ENCODE results near the gene KDF1. TPM values are rescaled to one million over a fixed set of nuclear protein-coding genes. Genes with fewer than 3 reads are reported as not detected.

KDF1 gene, protein sequence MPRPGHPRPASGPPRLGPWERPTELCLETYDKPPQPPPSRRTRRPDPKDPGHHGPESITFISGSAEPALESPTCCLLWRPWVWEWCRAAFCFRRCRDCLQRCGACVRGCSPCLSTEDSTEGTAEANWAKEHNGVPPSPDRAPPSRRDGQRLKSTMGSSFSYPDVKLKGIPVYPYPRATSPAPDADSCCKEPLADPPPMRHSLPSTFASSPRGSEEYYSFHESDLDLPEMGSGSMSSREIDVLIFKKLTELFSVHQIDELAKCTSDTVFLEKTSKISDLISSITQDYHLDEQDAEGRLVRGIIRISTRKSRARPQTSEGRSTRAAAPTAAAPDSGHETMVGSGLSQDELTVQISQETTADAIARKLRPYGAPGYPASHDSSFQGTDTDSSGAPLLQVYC
- 10 to 100 TPM; 21.9 to 51.1 (median 41.5) TPM for total RNA-seq

DNA sequence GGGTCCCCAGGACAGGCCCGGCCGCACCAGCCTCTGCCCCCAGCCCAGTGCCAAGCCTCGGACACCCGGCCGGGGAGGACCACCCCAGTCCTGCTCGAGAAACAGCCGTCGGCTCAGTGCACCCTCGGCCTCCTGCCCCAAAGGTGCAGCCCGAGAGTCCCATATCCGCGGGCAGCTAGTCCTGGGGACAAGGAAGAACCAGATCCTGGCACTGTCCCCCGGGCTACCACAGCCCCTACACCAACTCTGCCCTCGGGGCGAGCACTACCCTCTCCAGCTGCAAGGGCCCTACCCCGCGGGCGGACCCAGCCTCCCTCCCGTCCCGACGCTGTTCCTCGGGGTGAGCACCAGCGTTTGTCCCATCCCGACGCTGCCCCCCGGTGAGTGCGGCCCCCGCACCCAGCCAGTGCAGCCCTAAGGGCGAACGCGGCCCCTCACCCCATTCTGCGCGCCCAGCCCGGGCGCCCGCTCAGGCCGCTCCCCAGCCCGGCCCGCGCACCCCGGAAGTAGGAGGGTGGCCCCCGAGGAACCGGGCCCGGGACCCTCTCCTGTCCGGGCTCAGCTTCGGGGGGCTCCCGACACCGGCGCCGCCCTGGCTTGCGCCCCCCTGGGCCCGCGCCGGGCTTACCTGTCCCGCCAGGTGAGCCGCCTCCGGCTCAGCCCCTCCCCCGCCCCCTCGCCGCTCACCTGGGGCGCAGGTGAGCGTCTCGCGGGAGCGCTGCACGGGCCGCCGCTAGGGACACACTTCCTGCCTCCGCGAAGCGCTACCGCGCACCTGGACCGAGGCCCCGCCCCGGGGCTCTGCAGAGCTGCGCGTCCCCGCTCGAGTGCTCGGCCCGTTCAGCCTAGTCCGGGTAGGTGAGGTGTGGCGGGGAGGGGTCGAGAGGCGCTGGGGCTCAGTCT lies at the start of gene KDF1:
KDF1 (minus strand) TSS at position 747 of the 903 bp plus-strand sequence. CDS start 8,088 bp downstream, outside the sequence.
- H3K27me3 ChIP-seq = peaks cover 42% of the 10 kb centered on the region
- no peaks in the 10 kb centered on the region for H3K36me3 ChIP-seq
- peak within 1 kb of the TSS; percentile 81 for H3K4me3 ChIP-seq
- TF ChIP-seq EP300 (IDR thresholded peaks at IDR 0.05) (no peak), POLR2AphosphoS5 (IDR thresholded peaks at IDR 0.05) (peak in 1 of 3 donors; percentile 53), POLR2A (IDR thresholded peaks at IDR 0.05) (no peak)
- TF ChIP-seq, protein P1, sequence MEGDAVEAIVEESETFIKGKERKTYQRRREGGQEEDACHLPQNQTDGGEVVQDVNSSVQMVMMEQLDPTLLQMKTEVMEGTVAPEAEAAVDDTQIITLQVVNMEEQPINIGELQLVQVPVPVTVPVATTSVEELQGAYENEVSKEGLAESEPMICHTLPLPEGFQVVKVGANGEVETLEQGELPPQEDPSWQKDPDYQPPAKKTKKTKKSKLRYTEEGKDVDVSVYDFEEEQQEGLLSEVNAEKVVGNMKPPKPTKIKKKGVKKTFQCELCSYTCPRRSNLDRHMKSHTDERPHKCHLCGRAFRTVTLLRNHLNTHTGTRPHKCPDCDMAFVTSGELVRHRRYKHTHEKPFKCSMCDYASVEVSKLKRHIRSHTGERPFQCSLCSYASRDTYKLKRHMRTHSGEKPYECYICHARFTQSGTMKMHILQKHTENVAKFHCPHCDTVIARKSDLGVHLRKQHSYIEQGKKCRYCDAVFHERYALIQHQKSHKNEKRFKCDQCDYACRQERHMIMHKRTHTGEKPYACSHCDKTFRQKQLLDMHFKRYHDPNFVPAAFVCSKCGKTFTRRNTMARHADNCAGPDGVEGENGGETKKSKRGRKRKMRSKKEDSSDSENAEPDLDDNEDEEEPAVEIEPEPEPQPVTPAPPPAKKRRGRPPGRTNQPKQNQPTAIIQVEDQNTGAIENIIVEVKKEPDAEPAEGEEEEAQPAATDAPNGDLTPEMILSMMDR (IDR thresholded peaks at IDR 0.05) = peak in 1 of 2 donors; percentile 13
- H3K27ac ChIP-seq = peak within 1 kb of the TSS; percentile 84
- no peak for DNase-seq (ENCODE audit: low spot score in 2 of 2)
- 0% methylated on average over 17 of the region's 86 CpGs for WGBS
- peaks cover 29% of the 10 kb centered on the region for H3K4me1 ChIP-seq
- H3K9me3 ChIP-seq = no peaks in the 10 kb centered on the region

DNA sequence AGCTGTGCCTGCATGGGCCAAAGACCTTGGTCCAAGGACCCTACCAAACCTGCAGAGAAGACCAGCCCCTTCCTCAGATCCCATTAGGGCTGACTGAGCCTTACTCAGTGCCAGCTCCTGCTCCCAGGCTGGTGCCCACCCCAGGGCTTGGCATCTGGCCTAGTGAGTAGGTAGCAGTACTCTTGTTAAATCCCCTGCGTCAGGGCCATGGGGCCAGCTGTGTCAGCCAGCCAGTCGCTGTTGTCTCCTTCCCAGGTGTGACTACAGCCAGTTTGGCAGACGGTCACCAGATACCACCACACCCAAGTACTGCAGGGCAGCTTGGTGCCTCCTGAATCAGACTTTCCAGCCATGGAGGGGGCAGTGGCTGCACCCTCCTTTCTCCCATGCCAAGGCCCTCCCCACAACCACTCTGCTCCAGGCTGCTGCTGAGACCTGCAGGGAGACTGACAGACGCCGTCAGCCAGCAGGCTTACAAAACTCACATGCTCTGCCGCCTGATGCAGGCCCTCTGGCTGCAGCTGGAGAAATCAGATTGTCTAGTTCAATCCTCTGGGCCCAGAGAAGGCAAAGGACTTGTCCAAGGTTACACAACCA lies 49.4 kb upstream of the KDF1 start:
- peak overlapping the region; percentile 68 for H3K4me3 ChIP-seq
- no peaks in the 10 kb centered on the region for H3K9me3 ChIP-seq
- DNase-seq (ENCODE audit: low spot score in 2 of 2) = peak in 1 of 2 donors; percentile 84
- H3K27me3 ChIP-seq = no peaks in the 10 kb centered on the region
- TF ChIP-seq POLR2A (IDR thresholded peaks at IDR 0.05) (no peak), POLR2AphosphoS5 (IDR thresholded peaks at IDR 0.05) (peak in 2 of 3 donors; percentile 37 to 64)
- TF ChIP-seq, protein P1 (IDR thresholded peaks at IDR 0.05) = no peak
- 75% methylated on average over 3 of the region's 6 CpGs for WGBS
- peaks cover 65% of the 10 kb centered on the region for H3K4me1 ChIP-seq
- H3K36me3 ChIP-seq = peaks cover 16% of the 10 kb centered on the region
- peak overlapping the region; percentile 93 for H3K27ac ChIP-seq

DNA sequence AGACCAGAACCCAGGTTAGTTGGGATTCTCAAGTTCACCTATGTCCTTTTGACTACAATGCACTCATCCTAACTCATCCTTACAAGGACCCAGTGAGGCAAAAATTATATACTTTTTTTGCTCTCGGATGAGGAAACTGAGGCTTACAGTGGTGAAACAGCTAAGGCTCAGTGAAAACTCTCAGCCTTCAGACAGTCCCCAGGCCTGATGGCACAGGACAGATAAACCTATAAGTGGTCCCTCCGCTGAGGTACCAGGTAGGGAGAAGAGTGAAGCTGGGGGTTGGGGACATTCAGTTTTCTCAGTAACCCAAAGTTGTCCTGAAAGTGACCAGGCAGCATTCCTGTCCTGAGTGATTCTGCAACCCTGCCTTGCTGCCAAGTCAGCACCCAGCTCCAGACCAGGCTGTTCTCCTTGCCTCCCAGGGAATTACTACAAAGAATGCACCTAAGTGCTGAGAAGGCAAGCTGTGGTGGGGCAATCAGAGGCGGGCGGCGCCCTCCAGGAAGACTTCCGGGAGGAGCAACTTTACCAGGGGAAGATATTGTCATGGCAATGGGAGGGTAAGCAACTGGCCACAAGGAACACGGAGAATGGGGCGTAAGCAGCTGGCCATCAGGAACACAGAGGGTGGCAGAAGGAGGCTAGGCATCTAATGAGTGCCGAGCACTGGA lies 47.8 kb upstream of the KDF1 start:
- no peak for DNase-seq (ENCODE audit: low spot score in 2 of 2)
- H3K36me3 ChIP-seq = peaks cover 16% of the 10 kb centered on the region
- peak overlapping the region; percentile 93 for H3K27ac ChIP-seq
- no peak overlapping the region for H3K4me3 ChIP-seq
- 45% methylated on average over 9 of the region's 9 CpGs for WGBS
- peak in 2 of 3 donors; percentile 10 to 23 for TF ChIP-seq POLR2AphosphoS5 (IDR thresholded peaks at IDR 0.05)
- TF ChIP-seq EP300 (IDR thresholded peaks at IDR 0.05) = no peak
- peaks cover 75% of the 10 kb centered on the region for H3K4me1 ChIP-seq
- H3K9me3 ChIP-seq = no peaks in the 10 kb centered on the region
- H3K27me3 ChIP-seq = no peaks in the 10 kb centered on the region

DNA sequence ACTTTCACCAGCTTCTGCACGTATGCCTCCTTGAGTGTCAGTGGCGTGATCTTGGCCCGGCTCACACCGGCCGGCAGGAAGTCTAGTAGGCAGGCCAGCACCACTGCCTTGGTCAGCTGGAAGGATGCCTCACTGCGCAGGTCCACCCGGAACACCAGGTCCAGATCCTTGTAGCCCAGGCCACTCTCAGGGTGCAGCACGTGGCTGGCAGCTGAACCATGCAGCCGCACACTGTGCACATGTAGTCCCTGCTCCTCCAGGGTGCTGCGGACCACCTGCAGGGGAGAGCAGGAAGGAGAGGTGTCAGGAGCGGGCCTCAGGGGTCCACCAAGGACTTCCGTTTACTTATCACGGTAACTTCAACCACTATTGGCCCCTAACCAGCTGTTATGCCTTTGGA lies 46.4 kb upstream of the KDF1 start:
- Histone ChIP-seq H3K27ac (no peak overlapping the region), H3K36me3 (peaks cover 16% of the 10 kb centered on the region), H3K27me3 (no peaks in the 10 kb centered on the region), H3K9me3 (no peaks in the 10 kb centered on the region), H3K4me1 (peaks cover 77% of the 10 kb centered on the region), H3K4me3 (no peak overlapping the region)
- 76% methylated on average over 13 of the region's 13 CpGs for WGBS
- no peak for DNase-seq (ENCODE audit: low spot score in 2 of 2)
- TF ChIP-seq POLR2A (IDR thresholded peaks at IDR 0.05) = no peak
- TF ChIP-seq, protein P1 (IDR thresholded peaks at IDR 0.05) = no peak
- TF ChIP-seq POLR2AphosphoS5 (IDR thresholded peaks at IDR 0.05) = no peak
- no peak for TF ChIP-seq EP300 (IDR thresholded peaks at IDR 0.05)

Measured in suprapubic skin (tissue), 4 donors.